ENCODE results near the gene CHST1.

Gene CHST1

DNA sequence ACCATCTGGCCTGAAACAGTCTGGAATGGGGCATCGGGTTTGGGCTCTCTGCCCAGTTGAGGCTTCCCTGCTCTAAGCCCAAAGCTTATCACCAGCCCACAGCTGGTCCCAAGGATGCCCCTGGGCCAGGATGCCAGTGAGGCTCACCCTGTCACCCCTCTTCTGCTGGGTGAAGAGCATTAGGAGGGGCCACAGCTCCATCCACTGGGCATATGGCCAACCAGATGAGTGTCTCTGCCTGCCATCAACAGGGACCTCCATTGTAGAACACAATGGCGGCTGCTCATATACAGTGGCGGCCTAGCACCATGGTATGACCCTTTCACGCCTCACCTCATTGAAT, 5.6 kb downstream of the CHST1 start:
- no peak for DNase-seq (ENCODE audit: low read depth in 2 of 2)

DNA sequence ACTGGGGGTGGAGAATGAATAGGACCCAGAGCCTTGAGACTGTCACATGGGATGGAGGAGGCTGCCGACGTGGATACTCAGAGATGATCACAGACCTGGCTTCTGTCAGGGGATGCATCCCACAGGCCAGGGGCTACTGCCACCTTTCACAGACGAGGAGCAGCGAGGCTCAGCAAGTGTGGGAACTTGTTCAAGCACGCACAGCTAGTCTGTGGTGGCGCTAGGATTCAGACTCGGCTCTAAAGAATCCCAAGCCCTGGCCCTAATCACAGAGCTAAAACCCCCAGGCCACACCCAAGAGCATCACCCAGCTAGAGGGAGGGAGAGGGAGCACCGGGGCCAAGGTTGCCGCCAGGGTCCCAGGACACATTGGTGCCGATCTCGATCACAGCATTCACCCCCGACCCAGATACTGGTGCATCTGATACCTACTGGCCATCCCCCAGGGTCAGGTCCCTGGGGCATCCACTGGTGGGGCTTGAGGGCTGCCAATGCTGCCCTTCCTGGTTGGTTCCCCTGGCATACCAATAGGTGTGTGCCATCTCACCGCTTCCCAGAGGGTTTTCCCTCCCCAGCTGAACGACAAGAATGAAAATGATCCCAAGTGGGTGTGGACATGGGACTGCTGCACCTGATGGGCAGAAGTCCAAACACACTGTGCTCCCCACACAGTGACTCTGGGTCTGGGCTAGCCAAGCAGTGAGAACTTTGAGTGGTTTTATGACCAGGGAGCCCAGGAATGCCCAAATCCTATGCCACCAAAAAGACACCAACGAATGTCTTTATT, 6.2 kb downstream of the CHST1 start:
- DNase-seq (ENCODE audit: low read depth in 2 of 2): no peak

DNA sequence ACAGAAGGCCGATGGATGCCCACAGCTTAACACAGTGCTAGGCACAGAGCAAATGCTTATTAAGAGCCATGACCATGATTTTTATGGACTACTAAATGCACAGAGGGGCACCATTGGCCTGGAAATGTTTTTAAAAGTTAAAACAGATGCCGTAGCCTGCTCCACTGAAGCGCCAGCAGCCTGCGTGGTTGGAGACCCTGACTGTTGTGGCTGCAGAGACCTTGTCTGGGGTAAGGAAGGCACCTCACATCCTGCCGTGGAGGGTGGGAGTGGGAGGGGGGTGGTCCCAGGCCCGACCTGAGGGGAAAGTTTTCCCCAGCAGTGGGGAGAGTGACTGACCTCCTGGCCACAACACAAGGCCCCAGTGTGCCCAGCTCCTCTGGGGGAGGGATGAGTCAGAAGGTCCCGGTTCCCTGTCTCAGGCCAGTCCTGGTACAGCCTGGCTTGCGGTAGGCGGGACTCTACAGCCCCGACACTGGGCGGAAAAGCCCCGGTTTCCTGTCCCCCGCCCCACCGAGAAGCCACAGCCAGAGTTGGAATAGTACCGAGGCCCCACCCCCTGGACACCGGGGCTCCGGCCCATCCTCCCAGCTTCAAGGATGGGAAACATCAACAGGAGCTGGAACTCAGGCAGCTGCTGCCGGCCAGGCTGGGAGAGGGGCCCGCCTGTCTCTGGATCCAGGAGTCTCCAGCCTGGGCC, 7.0 kb downstream of the CHST1 start:
- DNase-seq (ENCODE audit: low read depth in 2 of 2): no peak

DNA sequence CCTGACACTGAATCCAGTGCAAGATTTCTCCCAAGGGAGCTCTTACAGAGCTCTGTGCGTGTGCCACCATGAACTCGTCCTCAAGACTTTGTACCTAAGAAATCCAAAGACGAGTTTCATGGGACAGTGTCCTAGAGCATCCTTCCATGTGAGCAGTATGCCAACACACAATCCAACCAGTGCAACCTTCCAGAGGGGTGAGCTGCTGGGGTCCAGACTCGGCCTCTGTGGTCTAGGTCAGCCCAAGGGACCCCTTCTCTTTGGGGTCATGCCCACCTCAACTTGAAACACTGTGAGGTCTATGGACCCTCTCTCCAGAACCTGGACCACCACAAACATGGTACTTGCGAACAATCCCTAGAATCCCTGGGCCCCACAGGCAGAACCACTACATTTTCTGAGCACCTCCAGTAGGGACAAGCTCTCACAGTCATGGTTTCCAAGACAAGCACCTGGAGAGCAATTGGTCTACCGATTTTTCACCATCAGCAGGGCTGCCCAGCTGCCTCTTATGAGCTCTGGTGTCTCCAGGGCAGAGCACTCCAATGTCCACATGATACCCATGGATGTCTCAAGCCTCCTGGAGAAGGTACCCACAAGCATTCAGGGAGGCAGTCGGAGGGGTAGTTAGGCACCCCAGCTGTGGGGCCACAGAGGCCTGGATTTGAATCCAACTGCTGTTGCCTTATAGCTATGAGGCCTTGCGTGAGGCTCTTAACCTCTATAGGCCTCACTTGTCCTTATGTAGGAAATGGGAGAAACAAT, 7.7 kb downstream of the CHST1 start:
- no peak for DNase-seq (ENCODE audit: low read depth in 2 of 2)

DNA sequence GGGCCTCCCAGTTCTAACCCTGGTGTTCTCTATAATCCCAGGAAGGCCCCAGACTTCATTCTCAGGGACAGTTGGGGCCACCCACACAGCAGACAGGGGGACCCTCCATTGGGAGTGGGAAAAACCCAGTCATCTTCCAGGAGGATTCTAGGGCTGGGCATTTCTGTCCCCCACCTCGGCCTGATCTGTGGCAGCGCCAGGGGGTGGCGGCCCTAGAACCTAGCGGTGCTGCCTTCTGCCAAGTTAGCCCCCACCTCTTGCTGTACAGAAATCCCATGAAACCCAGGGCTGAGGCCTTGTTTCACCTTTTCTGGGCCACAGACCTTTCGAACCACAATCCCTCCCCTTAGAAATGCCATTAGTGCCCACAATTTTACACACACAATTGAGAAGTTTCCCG, 9.6 kb downstream of the CHST1 start:
- no peak for DNase-seq (ENCODE audit: low read depth in 2 of 2)

DNA sequence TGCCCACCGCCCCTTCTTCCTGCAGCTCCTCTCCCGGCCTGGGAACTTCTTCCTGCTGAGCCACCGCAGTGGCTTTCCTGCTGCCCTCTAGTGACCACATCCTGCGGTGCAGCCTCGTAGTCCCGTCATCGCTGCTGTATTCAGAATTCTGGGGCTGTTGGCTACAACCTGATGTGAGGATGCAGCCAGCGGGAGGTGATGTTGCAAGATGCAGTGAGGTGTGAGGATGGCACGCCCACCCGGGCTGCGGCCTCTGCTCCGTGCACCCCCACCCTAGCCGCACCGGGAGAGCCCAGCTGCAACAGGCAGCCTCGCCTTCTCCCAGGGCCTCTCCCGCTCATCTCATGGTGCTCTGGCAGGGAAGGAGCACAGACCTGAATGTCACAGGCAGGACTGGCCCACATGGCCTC, 10.1 kb downstream of the CHST1 start:
- peak; percentile 33 to 55 for DNase-seq (ENCODE audit: low read depth in 2 of 2)

DNA sequence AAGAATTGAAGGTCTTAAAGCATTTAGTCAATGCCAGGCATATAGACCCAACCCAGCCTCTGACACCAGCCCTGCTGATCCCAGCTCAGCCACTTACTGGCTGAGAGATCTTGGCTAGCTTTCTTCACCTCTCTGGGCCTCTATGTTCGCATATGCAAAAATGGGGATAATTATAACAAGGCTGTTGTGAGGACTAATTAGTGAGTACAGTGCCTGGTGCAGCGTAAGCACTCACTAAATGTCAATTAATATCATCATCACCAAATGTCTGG, 10.5 kb downstream of the CHST1 start:
- no peak for DNase-seq (ENCODE audit: low read depth in 2 of 2)

DNA sequence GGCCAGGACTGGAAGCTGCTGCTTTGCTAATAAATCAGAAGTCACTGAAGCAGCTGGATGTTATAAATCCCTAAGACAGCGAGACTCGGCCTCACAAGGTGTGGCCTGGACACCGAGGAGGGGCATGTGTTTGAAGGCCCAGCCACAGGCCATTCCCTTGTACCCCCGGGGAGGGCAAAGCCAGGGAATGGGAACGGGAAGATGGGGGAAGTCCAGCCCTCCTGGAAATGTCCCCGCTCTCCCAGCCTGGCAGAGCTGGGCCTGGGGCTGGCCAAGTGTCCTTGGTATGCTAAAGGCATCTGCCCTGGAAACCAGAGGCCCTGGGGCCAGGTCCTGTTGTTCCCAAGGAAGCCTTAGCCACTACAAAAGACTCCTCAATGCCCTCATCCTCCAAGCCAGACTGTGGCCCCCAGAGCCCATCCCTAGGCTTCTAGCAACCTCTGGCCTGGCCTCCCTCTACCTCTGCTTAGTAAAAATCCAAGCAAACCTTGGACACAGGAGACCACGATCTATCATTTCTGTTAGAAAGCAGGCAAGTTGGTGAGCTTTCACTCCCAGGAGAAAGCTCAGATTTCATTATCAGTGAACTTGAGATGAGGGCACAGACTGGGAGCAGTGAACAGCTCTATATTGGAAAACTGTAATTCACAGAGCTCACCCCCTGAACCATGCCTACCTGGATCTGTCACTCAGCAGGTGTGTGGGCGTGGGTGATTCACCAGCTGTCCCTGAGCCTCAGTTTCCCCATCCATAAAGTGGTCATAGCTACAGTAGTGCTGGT, 11.0 kb downstream of the CHST1 start:
- no peak for DNase-seq (ENCODE audit: low read depth in 2 of 2)

DNA sequence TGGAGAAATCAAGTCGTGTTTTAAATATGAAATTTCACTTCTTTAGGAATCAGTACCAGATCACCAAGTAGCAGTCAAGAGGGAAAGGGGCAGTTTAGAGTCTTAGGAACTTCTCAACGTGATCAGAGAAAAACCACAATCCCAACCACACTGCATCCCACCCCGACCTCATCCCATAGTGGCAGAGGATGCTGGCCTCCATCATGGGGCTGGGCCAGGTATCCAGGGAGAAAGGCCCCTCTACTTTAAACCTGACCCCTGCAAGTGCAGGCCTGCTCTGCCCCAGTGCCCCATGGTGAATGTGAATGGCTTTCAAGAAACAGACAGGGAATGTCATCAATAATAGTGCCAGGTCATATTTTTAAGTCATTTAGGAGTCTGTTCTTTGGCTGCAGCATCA, 12.1 kb downstream of the CHST1 start:
- no peak for DNase-seq (ENCODE audit: low read depth in 2 of 2)

DNA sequence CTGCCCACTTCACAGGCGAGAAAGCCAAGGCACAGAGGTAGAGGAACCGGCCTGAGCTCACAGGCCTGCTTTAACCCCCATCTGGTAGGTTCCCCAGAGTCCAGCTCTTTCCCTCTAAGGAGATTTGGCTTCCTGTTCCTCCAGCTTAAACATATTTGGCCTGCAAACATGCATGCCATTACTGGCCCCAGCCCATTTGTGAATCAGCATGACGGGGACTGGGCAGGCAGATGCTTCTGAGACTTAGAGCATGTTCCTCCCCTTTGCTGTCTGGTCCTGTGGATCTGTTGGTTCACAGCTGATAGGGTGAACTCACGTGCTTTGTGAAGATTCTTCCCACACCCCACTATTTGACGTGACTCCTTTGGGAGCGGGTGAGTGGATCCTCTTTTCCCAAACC, 12.6 kb downstream of the CHST1 start:
- no peak for DNase-seq (ENCODE audit: low read depth in 2 of 2)

DNA sequence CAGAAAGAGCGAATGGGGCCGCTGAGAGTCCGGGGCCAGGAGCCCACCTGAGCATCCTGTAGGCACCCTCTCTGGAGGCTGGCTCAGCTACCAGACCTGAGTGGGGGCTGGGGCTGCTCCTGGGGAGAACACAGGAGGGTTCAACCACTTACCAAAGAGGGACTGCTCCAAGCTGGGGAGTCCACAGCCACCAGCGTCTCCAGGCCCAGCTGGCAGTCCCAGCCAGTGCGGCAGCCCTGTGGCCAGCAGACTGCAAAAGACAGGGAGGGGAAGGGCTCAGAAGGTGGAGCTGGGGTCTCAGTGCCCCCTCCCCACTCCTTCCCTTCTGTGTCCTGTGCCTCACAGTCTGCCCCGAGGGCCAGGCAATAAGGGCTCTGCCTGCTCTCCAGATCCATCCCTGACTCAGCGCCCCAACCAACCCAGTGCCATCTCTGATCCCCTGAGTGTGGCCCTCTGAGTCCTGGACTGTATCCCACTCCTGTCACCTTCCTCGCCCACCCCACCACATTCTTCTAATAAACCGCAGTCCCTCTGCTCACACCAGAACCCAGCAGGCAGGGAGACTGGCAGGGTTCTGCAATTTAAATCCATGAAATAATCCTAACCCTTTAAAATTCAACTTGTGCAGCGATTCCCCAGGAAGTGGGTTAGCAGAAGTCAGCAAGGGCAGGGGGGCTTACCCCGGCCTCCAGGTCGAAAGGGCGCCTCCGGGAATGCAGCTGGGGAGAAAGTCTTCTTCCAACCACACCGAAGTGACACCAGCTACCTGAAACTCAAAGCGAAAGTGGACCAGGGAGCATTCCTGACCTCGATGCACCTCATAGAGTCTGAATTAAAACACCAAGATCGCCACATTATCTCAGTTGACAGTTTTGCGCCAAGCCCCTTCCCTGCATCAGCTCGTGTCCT, 13.3 kb downstream of the CHST1 start:
- no peak for DNase-seq (ENCODE audit: low read depth in 2 of 2)

DNA sequence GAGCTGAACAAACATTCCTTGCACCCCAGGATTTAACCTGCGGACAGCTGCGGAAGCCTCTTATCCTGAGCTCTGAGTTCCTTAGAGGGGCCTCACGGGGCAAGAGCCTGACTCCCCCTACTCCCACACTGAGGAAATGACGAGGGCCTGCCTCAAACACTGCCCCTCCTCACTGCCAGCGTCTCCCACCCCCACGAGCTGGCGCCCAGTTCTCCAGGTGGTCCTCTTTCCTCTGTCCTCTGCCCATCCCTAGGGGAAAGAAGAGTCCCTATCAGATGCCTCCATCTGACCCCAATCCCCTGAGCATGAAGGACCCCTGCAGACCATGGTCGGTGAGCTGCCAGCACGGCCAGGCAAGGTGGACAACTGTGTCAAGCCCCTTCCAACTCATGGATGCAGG, 14.3 kb downstream of the CHST1 start:
- DNase-seq (ENCODE audit: low read depth in 2 of 2): no peak

DNA sequence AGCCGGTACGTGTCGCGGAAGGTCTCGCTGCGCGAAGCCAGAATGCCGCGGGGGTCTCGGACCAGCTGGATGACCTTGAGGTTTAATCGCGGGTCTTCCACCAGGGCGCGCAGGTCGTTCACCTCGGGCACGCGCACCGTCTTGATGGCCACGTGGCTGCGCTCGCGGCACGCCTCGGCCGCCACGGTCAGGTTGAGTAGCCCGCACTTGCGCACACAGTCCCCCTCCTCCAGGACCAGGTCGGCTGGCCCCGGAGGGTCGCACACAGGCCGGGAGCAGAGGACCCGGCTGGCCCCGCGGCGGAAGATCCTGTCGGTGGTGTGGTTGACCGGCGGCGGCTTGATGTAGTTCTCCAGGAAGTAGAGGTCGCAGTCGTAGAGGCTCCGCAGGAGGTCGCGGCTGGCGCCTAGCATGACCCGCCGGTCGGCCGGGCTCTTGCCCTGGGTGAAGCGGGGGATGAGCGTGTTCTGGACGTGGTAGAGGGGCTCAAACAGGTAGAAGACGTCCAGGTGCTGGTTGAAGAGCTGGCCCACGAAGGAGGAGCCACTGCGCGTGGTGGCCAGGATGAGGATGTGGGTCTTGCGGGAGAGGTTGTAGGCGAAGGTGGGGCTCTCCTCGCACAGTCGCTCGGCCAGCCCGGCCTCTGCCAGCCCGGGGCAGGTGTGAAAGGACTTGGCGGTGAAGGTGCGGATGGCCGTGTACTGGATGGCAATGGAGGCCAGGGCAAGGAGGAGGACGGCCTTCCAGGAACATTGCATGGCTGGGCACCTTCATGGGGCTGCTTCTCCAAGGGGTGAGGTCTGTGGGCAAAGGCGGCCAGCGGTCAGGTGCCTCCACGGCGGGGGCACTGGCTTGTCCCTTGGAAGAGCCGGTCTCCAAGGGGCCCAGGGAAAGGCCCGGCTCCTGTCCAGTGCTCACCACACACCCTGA, 15.0 kb downstream of the CHST1 start:
- DNase-seq (ENCODE audit: low read depth in 2 of 2): no peak

DNA sequence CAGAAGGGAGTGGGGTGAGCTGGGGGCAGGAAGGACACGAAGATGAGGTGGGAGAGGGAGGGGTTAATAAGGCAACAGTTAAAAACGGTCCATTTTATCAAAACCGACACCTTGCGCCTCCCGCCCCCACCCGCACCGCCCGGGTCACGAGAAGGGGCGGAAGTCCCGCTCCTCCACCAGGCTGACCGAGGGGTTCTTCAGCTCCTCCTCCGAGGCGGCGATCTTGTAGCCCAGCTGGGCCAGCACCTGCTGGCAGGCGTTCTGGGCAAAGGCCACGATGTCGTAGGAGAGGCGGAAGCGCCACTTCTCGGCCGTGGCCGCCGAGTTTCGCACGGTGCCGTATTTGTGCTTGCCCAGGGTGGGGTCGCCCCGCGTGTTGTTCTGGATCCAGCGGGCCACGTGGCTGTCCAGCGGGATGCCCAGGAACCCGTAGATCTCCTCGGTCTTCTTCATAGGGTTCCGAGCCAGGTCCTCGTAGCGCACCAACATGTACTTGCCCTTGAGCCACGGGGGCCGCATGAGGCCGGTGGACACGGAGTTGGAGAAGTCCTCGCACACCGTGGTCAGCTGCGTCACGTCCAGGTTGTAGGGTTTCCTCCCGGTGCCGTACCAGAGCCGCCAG, 15.8 kb downstream of the CHST1 start:
- no peak for DNase-seq (ENCODE audit: low read depth in 2 of 2)

DNA sequence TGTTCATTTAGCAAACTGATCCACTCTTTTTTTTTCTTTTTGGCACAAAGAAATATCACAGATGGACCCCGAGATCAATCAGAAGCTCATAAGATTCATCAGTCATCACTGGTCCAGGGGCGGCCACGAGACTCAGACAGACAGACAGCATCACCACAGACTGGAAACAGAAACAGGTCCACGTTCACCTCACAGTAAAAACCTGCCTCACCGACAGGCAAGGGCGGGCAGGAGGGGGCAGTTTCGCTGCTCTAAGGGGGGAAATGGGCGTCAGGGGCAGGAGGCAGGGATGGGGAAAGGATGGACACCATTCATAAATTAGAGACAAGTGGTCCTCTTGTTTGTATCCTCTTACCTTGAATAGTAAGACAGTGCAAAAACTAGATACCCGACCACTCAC, 16.5 kb downstream of the CHST1 start:
- DNase-seq (ENCODE audit: low read depth in 2 of 2): no peak

DNA sequence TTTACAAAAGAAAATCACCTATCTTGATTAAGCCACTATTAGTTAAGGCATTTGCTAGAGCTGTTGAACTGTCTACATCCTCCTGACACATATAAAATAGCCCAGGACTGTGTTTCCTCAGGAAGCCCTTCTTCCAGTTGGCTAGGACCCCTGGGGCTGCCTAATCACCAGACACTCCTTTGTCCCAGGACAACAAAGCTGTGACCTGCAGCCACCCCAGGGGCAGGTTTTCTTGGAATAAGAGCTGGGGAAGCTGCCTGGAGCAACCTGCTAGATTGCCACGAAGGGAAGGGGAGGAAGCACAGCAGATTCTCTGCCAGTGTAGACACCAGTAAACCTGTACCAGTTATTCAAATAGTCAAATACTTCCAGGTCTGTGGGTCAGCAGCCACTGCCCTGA, 17.6 kb downstream of the CHST1 start:
- no peak for DNase-seq (ENCODE audit: low read depth in 2 of 2)

DNA sequence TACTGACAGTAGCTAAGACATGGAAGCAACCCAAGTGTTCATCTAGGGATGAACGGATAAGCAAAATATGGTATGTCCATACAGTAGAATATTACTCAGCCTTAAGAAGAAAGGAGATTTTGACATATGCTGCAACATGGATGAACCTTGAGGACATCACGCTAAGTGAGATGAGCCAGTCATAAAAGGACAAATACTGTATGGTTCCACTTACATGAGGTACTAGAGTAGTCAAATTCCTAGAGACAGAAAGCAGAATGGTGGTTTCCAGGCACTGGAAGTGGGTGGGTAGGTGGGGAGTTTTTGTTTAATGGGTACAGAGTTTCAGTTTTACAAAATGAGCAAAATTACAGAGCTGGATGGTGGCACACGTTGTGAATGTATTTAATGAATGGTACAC, 18.1 kb downstream of the CHST1 start:
- DNase-seq (ENCODE audit: low read depth in 2 of 2): no peak

DNA sequence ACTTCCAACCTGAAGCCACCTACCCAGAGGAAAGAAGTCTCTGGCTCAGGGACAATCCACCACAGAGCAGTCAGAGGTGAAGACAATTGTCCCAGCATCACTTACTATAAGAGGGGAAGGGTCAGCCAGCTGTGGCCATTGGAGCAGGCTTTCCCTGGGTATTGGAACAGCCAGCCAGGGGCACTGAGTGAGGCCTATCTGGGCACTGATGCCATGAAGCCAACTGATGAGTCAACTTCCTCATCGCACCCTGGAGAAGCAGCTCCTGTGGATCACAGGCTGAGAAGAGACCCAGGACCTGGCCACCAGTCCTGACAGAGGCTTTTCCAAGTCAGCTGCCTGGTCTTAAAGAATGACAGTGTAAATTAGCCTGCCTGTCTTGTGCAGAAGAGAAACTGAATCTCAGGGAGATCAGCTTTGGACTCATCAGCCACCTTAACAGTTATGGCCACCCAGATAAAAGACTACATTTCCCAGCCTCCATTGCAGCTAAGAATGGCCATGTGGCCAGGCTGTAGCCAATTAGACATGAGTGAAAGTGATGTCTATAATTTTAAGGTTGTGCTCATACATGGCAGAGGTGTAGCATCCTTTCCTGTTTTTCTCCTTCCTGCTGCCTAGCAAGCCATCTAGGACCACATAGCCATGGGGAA, 19.0 kb downstream of the CHST1 start:
- no peak for DNase-seq (ENCODE audit: low read depth in 2 of 2)
